Measurements from ENCODE around the gene SSBP3.

The SSBP3 gene

DNA sequence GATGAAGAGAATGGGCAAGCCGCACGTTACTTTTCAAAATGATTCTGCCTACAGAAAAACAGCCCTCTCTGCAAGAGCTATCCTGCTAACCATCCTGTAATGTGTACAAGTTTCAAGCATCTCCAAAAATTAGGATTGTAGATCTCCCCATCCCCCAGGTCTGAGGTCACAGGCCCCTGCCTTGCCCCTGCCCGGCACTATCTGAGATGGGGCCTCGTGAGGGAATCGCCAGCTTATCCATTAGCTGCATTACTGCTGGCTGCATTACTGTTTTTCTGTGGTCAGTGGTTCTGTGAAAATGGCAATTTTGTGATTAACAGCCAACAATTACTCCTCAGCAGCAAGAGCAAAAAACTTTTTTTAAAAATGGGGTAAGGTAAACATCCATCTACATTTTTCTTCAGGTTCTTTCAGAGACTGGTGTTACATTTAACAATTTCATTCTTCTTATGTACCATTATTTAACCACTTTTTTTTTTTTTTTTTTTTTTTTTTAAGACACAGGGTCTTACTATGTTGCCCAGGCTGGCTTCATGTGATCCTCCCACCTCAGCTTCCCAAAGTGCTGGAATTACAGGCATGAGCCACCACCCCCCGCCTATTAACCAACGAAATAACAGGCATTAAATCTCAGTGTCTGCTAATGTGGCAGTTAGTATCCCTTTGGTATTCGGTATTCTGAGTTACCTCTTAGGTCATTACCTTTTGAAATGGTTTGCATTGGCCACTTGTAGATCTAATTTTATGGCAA lies 122.4 kb downstream of the SSBP3 start:
- DNase-seq (ENCODE audit: insufficient read length, low spot score) (no peak), FAIRE-seq (no peak)
- TF ChIP-seq, protein P1, sequence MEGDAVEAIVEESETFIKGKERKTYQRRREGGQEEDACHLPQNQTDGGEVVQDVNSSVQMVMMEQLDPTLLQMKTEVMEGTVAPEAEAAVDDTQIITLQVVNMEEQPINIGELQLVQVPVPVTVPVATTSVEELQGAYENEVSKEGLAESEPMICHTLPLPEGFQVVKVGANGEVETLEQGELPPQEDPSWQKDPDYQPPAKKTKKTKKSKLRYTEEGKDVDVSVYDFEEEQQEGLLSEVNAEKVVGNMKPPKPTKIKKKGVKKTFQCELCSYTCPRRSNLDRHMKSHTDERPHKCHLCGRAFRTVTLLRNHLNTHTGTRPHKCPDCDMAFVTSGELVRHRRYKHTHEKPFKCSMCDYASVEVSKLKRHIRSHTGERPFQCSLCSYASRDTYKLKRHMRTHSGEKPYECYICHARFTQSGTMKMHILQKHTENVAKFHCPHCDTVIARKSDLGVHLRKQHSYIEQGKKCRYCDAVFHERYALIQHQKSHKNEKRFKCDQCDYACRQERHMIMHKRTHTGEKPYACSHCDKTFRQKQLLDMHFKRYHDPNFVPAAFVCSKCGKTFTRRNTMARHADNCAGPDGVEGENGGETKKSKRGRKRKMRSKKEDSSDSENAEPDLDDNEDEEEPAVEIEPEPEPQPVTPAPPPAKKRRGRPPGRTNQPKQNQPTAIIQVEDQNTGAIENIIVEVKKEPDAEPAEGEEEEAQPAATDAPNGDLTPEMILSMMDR (IDR thresholded peaks at IDR 0.05; ENCODE audit: insufficient read depth, missing control alignments), result no peak

DNA sequence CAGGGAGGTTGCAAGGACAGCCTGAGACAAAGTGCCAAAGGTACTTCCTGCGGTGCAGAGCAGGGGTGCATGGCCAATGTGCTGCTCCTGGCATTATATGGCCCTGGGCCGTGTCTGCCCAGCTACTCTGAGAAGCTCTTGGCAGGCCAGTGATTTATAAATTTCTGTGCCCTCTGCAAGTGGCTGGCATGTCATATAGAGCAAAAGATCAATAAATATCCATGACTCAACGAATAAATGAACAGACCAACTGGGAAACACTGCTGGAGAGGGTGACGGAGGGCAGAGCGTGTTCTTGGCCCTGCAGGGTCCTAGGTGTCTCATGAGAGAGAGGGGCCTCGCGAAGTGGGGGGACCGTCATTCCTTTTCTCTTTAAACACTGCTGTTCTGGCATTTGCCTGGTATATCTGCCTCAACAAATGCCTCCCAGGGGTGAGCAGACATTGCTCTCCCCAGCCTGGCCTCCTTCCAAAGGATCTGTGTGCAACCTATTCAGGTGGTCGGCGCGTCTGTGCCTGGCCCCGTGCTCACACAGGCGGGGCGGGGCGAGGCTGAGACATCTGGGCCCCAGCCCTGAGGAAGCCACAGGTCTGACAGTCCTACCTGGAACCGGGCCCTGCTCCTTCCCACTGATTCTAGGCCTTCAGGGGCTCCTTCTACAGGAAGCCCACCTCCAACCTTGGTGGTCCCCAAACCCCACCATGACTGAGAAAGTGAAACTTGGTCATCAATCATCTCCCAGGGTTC lies 123.9 kb downstream of the SSBP3 start:
- TF ChIP-seq, protein P1 (IDR thresholded peaks at IDR 0.05; ENCODE audit: insufficient read depth, missing control alignments), result no peak
- DNase-seq (ENCODE audit: insufficient read length, low spot score) (no peak), FAIRE-seq (no peak)

DNA sequence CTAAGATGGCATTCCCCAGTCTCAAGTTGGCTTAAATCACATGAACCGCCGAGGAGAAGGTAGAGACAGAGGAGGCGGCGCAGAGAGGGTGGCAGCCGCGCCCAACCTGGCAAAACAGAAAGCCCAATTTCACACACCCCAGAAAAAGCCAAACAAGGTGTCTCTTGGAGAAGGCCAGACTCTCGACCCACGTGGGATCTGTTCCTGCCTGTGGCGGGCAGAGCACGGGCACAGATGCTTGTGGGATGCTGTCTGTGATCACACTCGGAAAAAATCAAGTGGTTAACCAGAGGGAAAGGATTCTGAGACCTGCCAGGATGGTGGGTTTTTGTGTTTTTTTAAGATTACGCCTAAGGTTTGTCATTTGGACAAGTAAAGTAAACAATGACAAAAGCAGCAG lies 125.5 kb downstream of the SSBP3 start:
- DNase-seq (ENCODE audit: insufficient read length, low spot score), result no peak
- TF ChIP-seq, protein P1 (IDR thresholded peaks at IDR 0.05; ENCODE audit: insufficient read depth, missing control alignments), result no peak
- FAIRE-seq, result no peak

DNA sequence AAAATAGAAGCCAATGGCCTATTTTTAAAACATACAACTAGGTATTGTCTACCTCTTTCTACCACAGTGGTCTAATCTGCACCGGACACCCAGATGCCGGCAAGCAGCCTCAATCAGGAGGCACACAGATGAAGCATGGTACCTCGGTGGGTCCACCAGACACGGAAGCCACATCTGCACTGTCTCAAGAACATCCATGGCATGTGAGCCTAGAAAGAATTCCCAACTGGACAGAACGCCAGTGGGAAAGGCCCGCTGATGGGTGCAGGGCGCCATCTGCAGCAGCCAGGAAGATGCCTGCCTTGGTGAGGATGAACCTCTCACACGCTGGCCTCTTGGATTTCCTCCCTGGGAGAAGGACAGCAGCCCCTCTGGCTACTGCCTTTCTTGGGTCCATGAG lies 126.7 kb downstream of the SSBP3 start:
- TF ChIP-seq, protein P1 (IDR thresholded peaks at IDR 0.05; ENCODE audit: insufficient read depth, missing control alignments), result no peak
- FAIRE-seq (no peak), DNase-seq (ENCODE audit: insufficient read length, low spot score) (no peak)

DNA sequence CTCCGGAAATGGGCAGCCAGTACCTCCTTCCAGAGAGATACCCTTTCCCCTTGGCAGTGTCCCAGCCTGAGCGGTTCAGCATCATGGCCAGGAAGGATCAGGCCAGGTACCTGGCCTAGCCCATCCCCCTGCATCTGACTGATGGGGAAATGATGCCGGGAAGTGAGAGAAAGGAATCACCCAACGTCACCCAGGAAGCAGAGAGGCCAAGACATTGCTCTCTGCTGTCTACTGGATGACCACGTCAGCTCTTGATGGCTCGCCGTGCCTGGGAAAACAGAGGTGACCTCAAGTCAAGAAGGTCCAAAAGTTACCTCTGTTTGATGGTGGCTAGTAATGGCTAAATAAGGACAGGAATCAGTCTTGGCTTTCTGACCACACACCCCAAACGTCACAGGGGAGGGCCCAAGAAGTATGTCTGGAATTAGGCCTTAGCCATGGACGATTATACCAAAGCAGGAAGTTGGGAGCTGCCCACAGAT lies 127.2 kb downstream of the SSBP3 start:
- TF ChIP-seq, protein P1 (IDR thresholded peaks at IDR 0.05; ENCODE audit: insufficient read depth, missing control alignments), result no peak
- DNase-seq (ENCODE audit: insufficient read length, low spot score), result no peak
- no peak for FAIRE-seq

DNA sequence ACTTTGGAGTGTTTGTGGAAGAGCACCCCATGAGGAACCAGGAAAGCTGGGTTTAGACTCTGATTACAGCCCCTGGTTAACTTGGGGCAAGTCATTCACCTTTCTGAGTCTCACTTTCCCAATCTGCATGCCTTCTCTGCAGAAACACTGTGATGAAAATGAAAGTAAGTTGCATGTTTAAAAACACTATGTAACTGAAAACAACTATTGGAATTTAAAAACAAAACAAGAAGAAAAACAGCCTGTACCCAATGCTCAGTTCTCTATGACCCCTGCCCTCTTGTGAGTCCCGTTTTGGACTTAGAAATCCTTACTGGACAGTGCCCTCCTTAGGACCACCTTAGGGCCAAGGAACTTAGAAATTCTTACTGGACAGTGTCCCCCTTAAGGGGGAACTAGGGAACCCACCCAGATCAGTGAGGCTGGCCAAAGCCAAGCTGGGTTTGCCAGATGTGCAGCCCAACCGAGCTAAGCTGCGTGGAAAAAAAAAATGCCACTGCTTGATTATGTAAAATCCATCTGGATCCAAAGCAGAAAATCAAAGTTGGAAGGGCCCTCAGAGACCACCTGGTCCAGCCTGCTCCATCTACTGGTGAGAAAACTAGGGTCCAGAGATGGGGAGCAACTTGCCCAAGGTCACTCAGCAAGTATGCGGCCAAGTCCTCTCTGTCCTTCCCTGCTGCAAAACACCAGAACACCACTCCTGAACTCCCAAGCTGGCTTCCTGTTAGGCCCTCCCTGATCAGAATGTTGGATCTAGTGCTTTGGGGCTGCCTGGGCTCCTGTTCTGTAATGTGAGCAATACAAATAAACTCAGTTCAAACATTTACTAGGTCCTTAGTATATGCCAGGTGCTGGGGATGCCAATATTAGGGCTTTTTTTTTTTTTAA lies 128.5 kb downstream of the SSBP3 start:
- DNase-seq (ENCODE audit: insufficient read length, low spot score) (no peak), FAIRE-seq (no peak)
- TF ChIP-seq, protein P1 (IDR thresholded peaks at IDR 0.05; ENCODE audit: insufficient read depth, missing control alignments), result no peak

Measured in D721Med (cell line).